Measurements from ENCODE around the gene FMO4. TPM values are rescaled to one million over a fixed set of nuclear protein-coding genes. Genes with fewer than 3 reads are reported as not detected.
"Not testable (repeated sequence)": the region's sequence is repeated elsewhere in the genome, so short reads cannot be mapped to it uniquely, and the experiment has no call there.

FMO4 gene
- total RNA-seq, 5 donors from 2014 or later (not counting 1 experiment from before 2014, with no cell fraction given), result 2.0 to 3.7 (median 2.8) TPM

DNA sequence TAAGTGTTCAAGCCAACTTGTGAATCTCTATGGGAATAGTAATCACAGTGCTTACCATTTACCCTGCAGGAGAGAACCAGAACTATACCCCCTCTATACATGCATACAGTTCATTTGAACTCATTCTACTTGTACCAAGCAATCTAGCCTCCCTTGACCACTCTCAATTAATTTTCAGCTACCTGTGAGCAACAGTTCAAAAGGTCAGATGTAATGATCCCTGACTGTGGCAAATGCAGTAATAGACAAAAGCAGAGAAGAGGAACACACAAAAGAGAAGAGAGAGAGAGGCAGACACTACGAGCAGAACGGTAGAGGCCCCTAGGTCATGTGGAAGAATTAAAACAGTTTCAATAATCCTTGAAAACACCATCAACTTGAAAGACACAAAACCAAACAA lies 52.8 kb downstream of the FMO4 start:
- H3K4me3 ChIP-seq (ENCODE audit: control insufficient read depth in 1 of 2, extremely low read depth in 1 of 2, low read length in 1 of 2), result no peak overlapping the region
- Mint-ChIP-seq H3K27me3 (peaks cover 1 to 19% of the 10 kb centered on the region in 2 donors), H3K27ac (no peak overlapping the region), H3K36me3 (no peaks in the 10 kb centered on the region), H3K9me3 (peaks cover 10 to 20% (median 12%) of the 10 kb centered on the region in 3 donors), H3K4me3 (no peak overlapping the region), H3K4me1 (no peaks in the 10 kb centered on the region)
- WGBS (ENCODE audit: insufficient coverage), result no CpG with 5 or more reads among the region's 2 CpGs
- H3K27me3 ChIP-seq (replicated peaks in 1 of 2; ENCODE audit: control insufficient read depth in 2 of 2, extremely low read depth in 1 of 2, insufficient read depth in 2 of 2, low read length in 1 of 2), result no peaks in the 10 kb centered on the region
- DNase-seq (no peak), ATAC-seq (replicated peaks in 1 of 4) (no peak)
- no peak overlapping the region for H3K27ac ChIP-seq (ENCODE audit: low read length)
- ChIA-PET CTCF (no interaction called here), POLR2A (no interaction called here)
- H3K9me3 ChIP-seq, result no peaks in the 10 kb centered on the region
- H3K4me1 ChIP-seq (ENCODE audit: control insufficient read depth in 1 of 2, extremely low read depth in 1 of 2, insufficient read depth in 2 of 2, low read length in 2 of 2), result no peaks in the 10 kb centered on the region
- H3K36me3 ChIP-seq (ENCODE audit: control insufficient read depth in 2 of 2, extremely low read depth in 1 of 2, insufficient read depth in 1 of 2, low read length in 1 of 2), result no peaks in the 10 kb centered on the region

DNA sequence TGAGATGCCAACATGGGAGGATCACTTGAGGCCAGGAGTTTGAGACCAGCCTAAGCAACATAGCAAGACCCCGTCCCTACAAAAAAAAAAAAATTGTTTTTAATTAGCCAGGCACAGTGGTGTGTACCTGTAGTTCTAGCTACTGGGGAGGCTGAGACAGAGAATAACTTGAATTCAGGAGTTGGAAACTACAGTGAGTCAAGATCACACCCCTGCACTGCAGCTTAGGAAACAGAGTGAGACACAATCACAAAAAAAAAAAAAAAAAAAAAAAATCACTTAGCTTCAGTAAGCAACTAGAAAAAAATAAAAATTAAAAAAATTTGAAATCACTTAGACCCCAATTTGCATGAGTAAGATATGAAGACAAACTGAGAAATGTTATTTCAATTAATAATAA lies 53.5 kb downstream of the FMO4 start:
- DNase-seq (no peak), ATAC-seq (replicated peaks in 1 of 4) (no peak)
- Mint-ChIP-seq H3K4me1 (no peaks in the 10 kb centered on the region), H3K4me3 (no peak overlapping the region), H3K27me3 (peaks cover 1 to 19% of the 10 kb centered on the region in 2 donors), H3K9me3 (peaks cover 3 to 14% (median 7%) of the 10 kb centered on the region in 3 donors), H3K27ac (no peak overlapping the region), H3K36me3 (no peaks in the 10 kb centered on the region)
- no peaks in the 10 kb centered on the region for H3K36me3 ChIP-seq (ENCODE audit: control insufficient read depth in 2 of 2, extremely low read depth in 1 of 2, insufficient read depth in 1 of 2, low read length in 1 of 2)
- H3K27me3 ChIP-seq (replicated peaks in 1 of 2; ENCODE audit: control insufficient read depth in 2 of 2, extremely low read depth in 1 of 2, insufficient read depth in 2 of 2, low read length in 1 of 2), result no peaks in the 10 kb centered on the region
- whole genome bisulfite sequencing (ENCODE audit: insufficient coverage), result no CpG with 5 or more reads among the region's 1 CpG
- no peaks in the 10 kb centered on the region for H3K9me3 ChIP-seq
- no peaks in the 10 kb centered on the region for H3K4me1 ChIP-seq (ENCODE audit: control insufficient read depth in 1 of 2, extremely low read depth in 1 of 2, insufficient read depth in 2 of 2, low read length in 2 of 2)
- no peak overlapping the region for H3K4me3 ChIP-seq (ENCODE audit: control insufficient read depth in 1 of 2, extremely low read depth in 1 of 2, low read length in 1 of 2)
- ChIA-PET CTCF (interaction anchor here in 1 of 2 donors (0.8 to 0.9 kb wide), 2 partner anchors 9 to 11 kb away, joined by 3 to 5 read pairs; no protein-coding TSS in a partner anchor), POLR2A (interaction anchor here in 1 of 2 donors (0.7 kb wide), 1 partner anchor 19 kb away, joined by 5 read pairs; no protein-coding TSS in a partner anchor)
- H3K27ac ChIP-seq (ENCODE audit: low read length), result no peak overlapping the region

DNA sequence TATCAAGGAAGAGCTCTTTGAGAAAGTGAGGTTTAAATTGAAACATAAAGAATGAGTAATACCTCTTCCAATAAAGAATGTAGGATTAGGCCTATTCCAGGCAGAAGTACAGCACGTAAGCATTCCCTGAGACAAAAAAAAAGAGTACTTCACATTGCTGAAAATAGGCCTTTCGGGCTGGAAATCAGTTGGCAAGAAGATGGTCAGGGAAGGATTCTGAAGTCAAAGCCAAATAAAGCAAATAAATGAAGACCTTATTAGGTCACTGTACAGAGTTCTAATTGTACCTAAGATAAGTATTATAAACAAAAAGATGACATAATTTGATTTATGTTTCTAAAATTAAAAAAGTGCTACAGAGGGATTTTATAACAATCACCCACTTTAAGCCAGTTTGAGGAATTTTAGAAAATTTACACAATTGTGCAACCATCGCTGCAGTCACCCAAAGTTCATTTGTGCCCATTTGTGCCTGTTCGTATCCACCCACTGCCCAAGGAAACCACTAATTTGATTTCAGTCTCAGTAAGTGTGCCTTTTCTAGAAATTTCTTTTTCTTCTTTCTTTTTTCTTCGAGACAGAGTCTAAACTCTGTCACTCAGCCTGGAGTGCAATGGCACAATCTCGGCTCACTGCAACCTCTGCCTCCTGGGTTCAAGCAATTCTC lies 58.6 kb downstream of the FMO4 start:
- Mint-ChIP-seq H3K9me3 (peaks cover 0 to 5% (median 0%) of the 10 kb centered on the region in 3 donors), H3K4me3 (no peak overlapping the region), H3K4me1 (no peaks in the 10 kb centered on the region), H3K27me3 (peaks cover 7% of the 10 kb centered on the region in 2 donors), H3K27ac (no peak overlapping the region), H3K36me3 (no peaks in the 10 kb centered on the region)
- Histone ChIP-seq H3K36me3 (ENCODE audit: control insufficient read depth in 2 of 2, extremely low read depth in 1 of 2, insufficient read depth in 1 of 2, low read length in 1 of 2) (no peaks in the 10 kb centered on the region), H3K4me3 (ENCODE audit: control insufficient read depth in 1 of 2, extremely low read depth in 1 of 2, low read length in 1 of 2) (no peak overlapping the region), H3K4me1 (ENCODE audit: control insufficient read depth in 1 of 2, extremely low read depth in 1 of 2, insufficient read depth in 2 of 2, low read length in 2 of 2) (no peaks in the 10 kb centered on the region), H3K27me3 (replicated peaks in 1 of 2; ENCODE audit: control insufficient read depth in 2 of 2, extremely low read depth in 1 of 2, insufficient read depth in 2 of 2, low read length in 1 of 2) (no peaks in the 10 kb centered on the region), H3K27ac (ENCODE audit: low read length) (no peak overlapping the region), H3K9me3 (no peaks in the 10 kb centered on the region)
- POLR2A ChIA-PET, result no interaction called here
- WGBS (ENCODE audit: insufficient coverage), result 74% methylated on average over 2 of the region's 6 CpGs
- CTCF ChIA-PET, result no interaction called here
- ATAC-seq (replicated peaks in 1 of 4) (no peak), DNase-seq (no peak)

DNA sequence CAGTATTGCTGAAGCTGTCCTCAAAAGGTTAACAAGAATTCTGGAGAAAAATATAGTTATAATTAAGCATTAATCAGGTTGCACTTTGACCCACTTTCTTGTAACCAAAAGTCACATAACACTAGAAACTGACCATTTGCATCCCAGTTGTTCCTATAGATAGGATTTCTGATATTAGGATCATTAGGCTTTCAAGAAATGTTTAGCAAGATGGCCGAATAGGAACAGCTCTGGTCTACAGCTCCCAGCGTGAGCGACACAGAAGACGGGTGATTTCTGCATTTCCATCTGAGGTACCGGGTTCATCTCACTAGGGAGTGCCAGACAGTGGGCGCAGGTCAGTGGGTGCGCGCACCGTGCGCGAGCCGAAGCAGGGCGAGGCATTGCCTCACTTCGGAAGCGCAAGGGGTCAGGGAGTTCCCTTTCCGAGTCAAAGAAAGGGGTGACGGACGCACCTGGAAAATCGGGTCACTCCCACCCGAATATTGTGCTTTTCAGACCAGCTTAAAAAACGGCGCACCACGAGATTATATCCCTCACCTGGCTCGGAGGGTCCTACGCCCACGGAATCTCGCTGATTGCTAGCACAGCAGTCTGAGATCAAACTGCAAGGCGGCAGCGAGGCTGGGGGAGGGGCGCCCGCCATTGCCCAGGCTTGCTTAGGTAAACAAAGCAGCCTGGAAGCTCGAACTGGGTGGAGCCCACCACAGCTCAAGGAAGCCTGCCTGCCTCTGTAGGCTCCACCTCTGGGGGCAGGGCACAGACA lies 59.6 kb downstream of the FMO4 start:
- H3K36me3 ChIP-seq (ENCODE audit: control insufficient read depth in 2 of 2, extremely low read depth in 1 of 2, insufficient read depth in 1 of 2, low read length in 1 of 2); H3K36me3 Mint-ChIP-seq; DNase-seq; H3K27me3 Mint-ChIP-seq; H3K4me3 ChIP-seq (ENCODE audit: control insufficient read depth in 1 of 2, extremely low read depth in 1 of 2, low read length in 1 of 2); POLR2A ChIA-PET; H3K9me3 Mint-ChIP-seq; ATAC-seq (replicated peaks in 1 of 4); H3K4me3 Mint-ChIP-seq; H3K27ac ChIP-seq (ENCODE audit: low read length); H3K4me1 ChIP-seq (ENCODE audit: control insufficient read depth in 1 of 2, extremely low read depth in 1 of 2, insufficient read depth in 2 of 2, low read length in 2 of 2); H3K27me3 ChIP-seq (replicated peaks in 1 of 2; ENCODE audit: control insufficient read depth in 2 of 2, extremely low read depth in 1 of 2, insufficient read depth in 2 of 2, low read length in 1 of 2); H3K9me3 ChIP-seq; CTCF ChIA-PET; H3K4me1 Mint-ChIP-seq; H3K27ac Mint-ChIP-seq: not testable (repeated sequence)
- WGBS (ENCODE audit: insufficient coverage), result 67% methylated on average over 1 of the region's 32 CpGs

DNA sequence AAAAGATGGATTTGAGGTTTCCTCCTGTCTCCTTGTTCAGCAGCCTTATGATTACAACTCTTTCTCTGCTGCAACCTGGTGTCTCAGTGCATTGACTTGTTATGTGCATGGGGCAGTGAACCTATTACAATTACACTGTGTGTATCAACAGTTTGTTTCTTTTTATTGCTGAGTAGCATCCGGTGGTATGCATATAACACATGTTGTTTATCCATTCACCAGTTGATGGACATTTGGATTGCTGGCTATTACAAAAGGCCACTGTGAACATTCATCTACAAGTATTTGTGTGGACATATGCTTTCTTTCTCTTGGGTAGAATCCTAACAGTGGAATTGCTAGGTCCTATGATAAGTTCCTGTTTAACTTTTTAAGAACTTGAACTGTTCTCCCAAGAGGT lies 65.9 kb downstream of the FMO4 start:
- Mint-ChIP-seq H3K9me3 (peaks cover 0 to 4% (median 2%) of the 10 kb centered on the region in 3 donors), H3K4me3 (no peak overlapping the region), H3K27ac (no peak overlapping the region), H3K27me3 (peaks cover 1 to 5% of the 10 kb centered on the region in 2 donors), H3K36me3 (no peaks in the 10 kb centered on the region), H3K4me1 (no peaks in the 10 kb centered on the region)
- DNase-seq, result no peak
- ChIA-PET CTCF (no interaction called here), POLR2A (no interaction called here)
- H3K9me3 ChIP-seq, result no peaks in the 10 kb centered on the region
- H3K4me3 ChIP-seq (ENCODE audit: control insufficient read depth in 1 of 2, extremely low read depth in 1 of 2, low read length in 1 of 2), result no peak overlapping the region
- H3K4me1 ChIP-seq (ENCODE audit: control insufficient read depth in 1 of 2, extremely low read depth in 1 of 2, insufficient read depth in 2 of 2, low read length in 2 of 2), result no peaks in the 10 kb centered on the region
- no peaks in the 10 kb centered on the region for H3K36me3 ChIP-seq (ENCODE audit: control insufficient read depth in 2 of 2, extremely low read depth in 1 of 2, insufficient read depth in 1 of 2, low read length in 1 of 2)
- peaks cover 0 to 3% of the 10 kb centered on the region in 2 experiments for H3K27me3 ChIP-seq (replicated peaks in 1 of 2; ENCODE audit: control insufficient read depth in 2 of 2, extremely low read depth in 1 of 2, insufficient read depth in 2 of 2, low read length in 1 of 2)
- H3K27ac ChIP-seq (ENCODE audit: low read length), result no peak overlapping the region
- WGBS (ENCODE audit: insufficient coverage), result no CpG with 5 or more reads among the region's 1 CpG
- no peak for ATAC-seq (replicated peaks in 1 of 4)

DNA sequence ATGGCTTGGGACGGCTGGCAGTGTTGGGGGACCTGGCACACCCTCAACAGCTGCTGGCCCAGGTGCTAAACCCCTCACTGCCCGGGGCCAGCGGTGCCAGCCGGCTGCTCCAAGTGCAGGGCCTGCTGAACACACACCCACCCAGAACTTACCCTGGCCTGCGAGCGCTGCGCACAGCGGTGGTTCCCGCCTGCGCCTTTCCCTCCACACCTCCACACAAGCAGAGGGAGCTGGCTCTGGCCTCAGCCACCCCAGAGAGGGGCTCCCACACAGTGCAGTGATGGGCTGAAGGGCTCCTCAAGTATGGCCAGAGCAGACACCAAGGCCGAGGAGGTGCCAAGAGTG lies 67.9 kb downstream of the FMO4 start:
- ATAC-seq (replicated peaks in 1 of 4) (no peak), DNase-seq (no peak)
- Mint-ChIP-seq H3K27me3 (peaks cover 0 to 5% of the 10 kb centered on the region in 2 donors), H3K9me3 (peaks cover 0 to 4% (median 2%) of the 10 kb centered on the region in 3 donors), H3K4me3 (no peak overlapping the region), H3K36me3 (no peaks in the 10 kb centered on the region), H3K27ac (no peak overlapping the region), H3K4me1 (no peaks in the 10 kb centered on the region)
- Histone ChIP-seq H3K4me3 (ENCODE audit: control insufficient read depth in 1 of 2, extremely low read depth in 1 of 2, low read length in 1 of 2) (no peak overlapping the region), H3K4me1 (ENCODE audit: control insufficient read depth in 1 of 2, extremely low read depth in 1 of 2, insufficient read depth in 2 of 2, low read length in 2 of 2) (no peaks in the 10 kb centered on the region), H3K27me3 (replicated peaks in 1 of 2; ENCODE audit: control insufficient read depth in 2 of 2, extremely low read depth in 1 of 2, insufficient read depth in 2 of 2, low read length in 1 of 2) (peaks cover 0 to 3% of the 10 kb centered on the region in 2 experiments), H3K36me3 (ENCODE audit: control insufficient read depth in 2 of 2, extremely low read depth in 1 of 2, insufficient read depth in 1 of 2, low read length in 1 of 2) (no peaks in the 10 kb centered on the region), H3K9me3 (no peaks in the 10 kb centered on the region), H3K27ac (ENCODE audit: low read length) (no peak overlapping the region)
- WGBS (ENCODE audit: insufficient coverage), result 85% methylated on average over 4 of the region's 11 CpGs
- POLR2A ChIA-PET, result no interaction called here
- CTCF ChIA-PET, result no interaction called here
